ENCODE measurements around the gene TRAF6.

GRCh38 chr11:36501236-36501635, 8.8 kb downstream of the TRAF6 start:
- no peak for TF ChIP-seq CTCF (IDR thresholded peaks at IDR 0.05; ENCODE audit: poor library complexity)
- no peak for TF ChIP-seq EZH2 (IDR thresholded peaks at IDR 0.05; ENCODE audit: borderline replicate concordance)

All from hepatocyte (in vitro differentiated cells).